ENCODE measurements around the gene NKRF. TPM values are rescaled to one million over a fixed set of nuclear protein-coding genes. Genes with fewer than 3 reads are reported as not detected.

The NKRF gene
- total RNA-seq, 1 donor from 2014 or later, result 7.7 TPM

DNA sequence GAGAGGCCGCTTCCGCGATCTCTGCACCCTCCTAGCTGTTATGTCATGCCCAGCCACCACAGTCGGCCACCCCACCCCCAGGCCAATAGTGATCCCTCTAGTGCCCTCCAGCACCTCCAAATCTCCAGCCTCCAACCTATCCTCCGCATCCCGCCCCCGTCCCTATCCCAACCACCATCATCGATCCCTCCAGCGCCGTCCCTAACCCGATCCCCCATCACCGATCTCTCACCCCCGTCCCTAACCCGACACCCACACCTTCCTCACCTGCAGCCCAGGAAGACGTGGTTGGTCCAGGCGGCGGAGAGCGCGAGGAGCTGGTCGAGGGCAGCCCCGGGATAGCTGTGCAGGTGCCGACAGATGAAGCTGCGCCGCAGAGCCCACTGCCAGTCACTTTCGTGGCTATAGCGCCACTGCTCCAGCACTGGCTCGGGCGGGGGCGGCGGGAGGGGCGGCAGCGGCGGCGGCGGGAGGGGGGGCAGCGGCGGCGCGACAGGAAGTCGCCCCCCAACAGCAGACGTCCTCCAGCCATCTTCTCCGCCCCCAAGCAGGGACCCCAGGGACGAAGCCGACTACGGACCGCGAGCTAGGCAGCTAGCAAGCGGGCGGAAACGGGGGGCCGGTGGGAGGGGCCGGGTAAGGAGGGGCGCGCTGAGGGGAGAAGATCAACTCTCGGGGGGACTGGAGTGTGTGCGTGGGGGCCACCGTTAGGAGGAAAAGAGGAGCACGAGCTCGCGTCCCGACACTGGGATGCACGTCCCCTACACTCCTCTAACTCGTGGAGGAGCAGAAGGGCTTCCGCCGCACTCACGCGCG, 552 bp downstream of the NKRF start:
- TF ChIP-seq, protein P1, sequence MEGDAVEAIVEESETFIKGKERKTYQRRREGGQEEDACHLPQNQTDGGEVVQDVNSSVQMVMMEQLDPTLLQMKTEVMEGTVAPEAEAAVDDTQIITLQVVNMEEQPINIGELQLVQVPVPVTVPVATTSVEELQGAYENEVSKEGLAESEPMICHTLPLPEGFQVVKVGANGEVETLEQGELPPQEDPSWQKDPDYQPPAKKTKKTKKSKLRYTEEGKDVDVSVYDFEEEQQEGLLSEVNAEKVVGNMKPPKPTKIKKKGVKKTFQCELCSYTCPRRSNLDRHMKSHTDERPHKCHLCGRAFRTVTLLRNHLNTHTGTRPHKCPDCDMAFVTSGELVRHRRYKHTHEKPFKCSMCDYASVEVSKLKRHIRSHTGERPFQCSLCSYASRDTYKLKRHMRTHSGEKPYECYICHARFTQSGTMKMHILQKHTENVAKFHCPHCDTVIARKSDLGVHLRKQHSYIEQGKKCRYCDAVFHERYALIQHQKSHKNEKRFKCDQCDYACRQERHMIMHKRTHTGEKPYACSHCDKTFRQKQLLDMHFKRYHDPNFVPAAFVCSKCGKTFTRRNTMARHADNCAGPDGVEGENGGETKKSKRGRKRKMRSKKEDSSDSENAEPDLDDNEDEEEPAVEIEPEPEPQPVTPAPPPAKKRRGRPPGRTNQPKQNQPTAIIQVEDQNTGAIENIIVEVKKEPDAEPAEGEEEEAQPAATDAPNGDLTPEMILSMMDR (IDR thresholded peaks at IDR 0.05; ENCODE audit: insufficient read depth, low read length, poor library complexity, severe bottlenecking), result no peak
- Histone ChIP-seq H3K27me3 (ENCODE audit: control insufficient read depth, insufficient read depth, low read length) (no peaks in the 10 kb centered on the region), H3K36me3 (ENCODE audit: control insufficient read depth, insufficient read depth, low read length) (no peaks in the 10 kb centered on the region), H3K4me3 (ENCODE audit: low read depth, low read length) (peak overlapping the region; percentile 94)
- no peak for DNase-seq (ENCODE audit: low read depth)

DNA sequence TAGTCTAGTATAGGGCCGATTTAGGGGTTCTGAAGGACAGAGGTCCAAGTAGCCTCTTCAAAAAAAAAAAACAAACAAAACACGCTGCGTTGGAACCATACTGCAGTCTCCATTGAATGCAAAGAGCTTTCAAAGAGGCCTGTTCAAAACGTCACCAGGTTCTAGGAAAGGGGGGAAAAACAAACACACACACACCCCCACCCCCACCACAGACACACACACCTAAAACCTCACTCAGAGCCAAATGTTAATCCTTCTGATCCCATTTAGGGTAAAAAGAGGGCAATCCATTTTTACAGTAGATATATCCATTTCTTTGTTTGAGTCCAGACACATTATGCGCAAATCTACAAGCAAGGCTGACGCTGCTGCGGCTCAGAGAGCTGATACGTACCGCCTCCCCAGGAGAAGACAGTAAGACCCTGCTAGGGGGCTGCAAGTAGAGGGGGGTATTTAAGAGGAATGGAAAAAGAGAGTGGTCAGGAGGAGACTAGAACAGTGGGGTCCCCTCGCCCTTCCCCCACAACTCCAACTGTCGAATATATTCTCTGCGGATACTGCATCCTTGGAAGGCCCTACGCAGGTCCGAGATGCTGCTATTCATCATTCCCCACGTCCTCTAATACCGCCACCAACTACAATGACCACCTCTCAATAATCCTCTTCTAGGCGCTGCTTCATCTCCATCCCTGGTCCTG, 1.3 kb downstream of the NKRF start:
- no peaks in the 10 kb centered on the region for H3K27me3 ChIP-seq (ENCODE audit: control insufficient read depth, insufficient read depth, low read length)
- peak overlapping the region; percentile 94 for H3K4me3 ChIP-seq (ENCODE audit: low read depth, low read length)
- TF ChIP-seq, protein P1 (IDR thresholded peaks at IDR 0.05; ENCODE audit: insufficient read depth, low read length, poor library complexity, severe bottlenecking), result no peak
- no peak for DNase-seq (ENCODE audit: low read depth)
- no peaks in the 10 kb centered on the region for H3K36me3 ChIP-seq (ENCODE audit: control insufficient read depth, insufficient read depth, low read length)

DNA sequence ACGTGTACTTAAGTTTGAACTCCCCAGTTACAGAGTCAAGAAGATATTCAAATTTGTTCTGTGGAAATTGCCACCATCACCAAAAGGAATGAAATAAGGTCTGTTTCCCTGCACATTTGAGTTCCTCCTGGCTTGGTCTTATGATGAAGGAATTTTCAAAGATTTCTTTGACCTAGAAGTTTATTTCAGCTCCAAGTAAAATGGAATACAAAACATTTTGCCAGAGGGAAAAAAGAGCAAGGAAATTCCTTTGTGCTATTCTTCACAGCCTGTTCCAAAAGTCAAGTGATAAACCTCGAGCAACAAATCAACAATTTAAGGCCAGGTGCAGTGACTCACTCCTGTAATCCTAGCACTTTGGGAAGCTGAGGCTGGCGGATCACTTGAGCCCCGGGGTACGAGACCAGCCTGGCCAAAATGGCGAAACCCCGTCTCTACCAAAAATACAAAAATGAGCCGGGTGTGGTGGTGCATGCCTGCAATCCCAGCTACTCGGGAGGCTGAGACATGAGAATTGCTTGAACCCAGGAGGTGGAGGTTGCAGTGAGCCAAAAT, 3.4 kb downstream of the NKRF start:
- DNase-seq (ENCODE audit: low read depth), result no peak
- no peaks in the 10 kb centered on the region for H3K36me3 ChIP-seq (ENCODE audit: control insufficient read depth, insufficient read depth, low read length)
- H3K27me3 ChIP-seq (ENCODE audit: control insufficient read depth, insufficient read depth, low read length), result no peaks in the 10 kb centered on the region
- H3K4me3 ChIP-seq (ENCODE audit: low read depth, low read length), result no peak overlapping the region
- TF ChIP-seq, protein P1 (IDR thresholded peaks at IDR 0.05; ENCODE audit: insufficient read depth, low read length, poor library complexity, severe bottlenecking), result no peak

DNA sequence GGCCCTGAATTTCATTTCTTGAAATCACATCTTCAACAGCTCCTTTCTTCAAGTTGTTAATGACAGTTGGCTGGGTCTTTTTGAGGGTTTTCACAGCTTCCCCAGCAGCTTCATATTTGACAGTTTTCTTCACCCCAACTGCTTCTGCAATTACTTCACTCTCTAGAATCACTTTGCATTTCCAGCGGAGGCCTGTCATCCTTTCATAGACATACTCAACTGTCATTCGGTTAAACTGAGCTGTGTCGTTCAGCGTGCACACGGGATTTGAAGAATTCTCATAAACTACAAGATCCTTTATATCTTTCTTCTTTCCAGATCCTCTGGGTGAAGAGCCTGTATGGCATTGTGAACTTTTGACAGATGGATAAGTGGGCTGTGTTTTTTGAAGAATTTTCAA, 16.4 kb downstream of the NKRF start:
- H3K36me3 ChIP-seq (ENCODE audit: control insufficient read depth, insufficient read depth, low read length), result no peaks in the 10 kb centered on the region
- no peak for DNase-seq (ENCODE audit: low read depth)
- no peak overlapping the region for H3K4me3 ChIP-seq (ENCODE audit: low read depth, low read length)
- H3K27me3 ChIP-seq (ENCODE audit: control insufficient read depth, insufficient read depth, low read length), result no peaks in the 10 kb centered on the region
- TF ChIP-seq, protein P1 (IDR thresholded peaks at IDR 0.05; ENCODE audit: insufficient read depth, low read length, poor library complexity, severe bottlenecking), result no peak

DNA sequence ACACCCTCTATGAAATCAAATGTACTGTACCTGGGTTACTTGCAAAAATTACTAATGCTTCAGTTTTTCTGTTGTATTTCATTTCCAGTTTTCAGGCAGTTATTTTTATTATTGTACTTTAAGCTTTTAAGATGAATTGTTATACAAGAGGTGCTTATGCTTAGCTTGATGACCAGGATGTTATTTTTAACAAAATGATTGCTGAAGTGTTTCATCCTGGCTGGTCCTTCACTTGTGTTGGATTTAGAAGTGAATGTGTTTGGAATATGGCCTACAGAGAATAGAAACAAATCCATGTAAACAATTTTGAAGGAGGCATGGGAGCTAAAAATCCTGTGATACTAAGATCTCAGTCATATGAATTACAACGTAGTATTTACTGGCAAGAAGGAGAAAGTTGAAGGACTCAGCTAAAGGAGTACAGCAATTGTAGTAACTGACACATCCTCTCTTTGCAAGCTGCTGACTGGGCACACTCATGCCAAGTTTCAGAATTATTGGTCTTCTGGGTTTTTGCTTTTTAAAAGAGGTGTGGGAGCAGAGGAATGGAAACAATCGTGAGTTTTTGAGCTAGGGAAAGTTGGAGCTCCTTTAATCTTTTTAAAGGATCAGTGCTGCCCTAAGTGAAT, 22.7 kb downstream of the NKRF start:
- Histone ChIP-seq H3K36me3 (ENCODE audit: control insufficient read depth, insufficient read depth, low read length) (no peaks in the 10 kb centered on the region), H3K4me3 (ENCODE audit: low read depth, low read length) (no peak overlapping the region), H3K27me3 (ENCODE audit: control insufficient read depth, insufficient read depth, low read length) (no peaks in the 10 kb centered on the region)
- TF ChIP-seq, protein P1 (IDR thresholded peaks at IDR 0.05; ENCODE audit: insufficient read depth, low read length, poor library complexity, severe bottlenecking), result no peak
- no peak for DNase-seq (ENCODE audit: low read depth)
